ENCODE data around the gene MAPK1. TPM values are rescaled to one million over a fixed set of nuclear protein-coding genes. Genes with fewer than 3 reads are reported as not detected.
"Not testable (repeated sequence)": the region's sequence is repeated elsewhere in the genome, so short reads cannot be mapped to it uniquely, and the experiment has no call there.

MAPK1 gene
- 100 to 1,000 TPM in 10 of 12 donors, 10 to 100 TPM in 1, not detected in 1; 94.7 to 154 (median 145) TPM for polyA plus RNA-seq (ENCODE audit: insufficient read length in 12 of 12)
- long read RNA-seq, donor 1, full-length matches to known transcripts = 15 of 114 reads
- long read RNA-seq, donor 1, partial matches to known transcripts = 99 of 114 reads
- long read RNA-seq, donor 1, other reads (novel, unspliced or antisense) = 0 of 114 reads
- long read RNA-seq, donor 2, full-length matches to known transcripts = 43 of 65 reads
- long read RNA-seq, donor 2, partial matches to known transcripts = 22 of 65 reads
- long read RNA-seq, donor 2, other reads (novel, unspliced or antisense) = 0 of 65 reads
- long read RNA-seq, donor 3, full-length matches to known transcripts = 20 of 20 reads
- long read RNA-seq, donor 3, partial matches to known transcripts = 0 of 20 reads
- long read RNA-seq, donor 3, other reads (novel, unspliced or antisense) = 0 of 20 reads
- long read RNA-seq, donor 4, full-length matches to known transcripts = 11 of 11 reads
- long read RNA-seq, donor 4, partial matches to known transcripts = 0 of 11 reads
- long read RNA-seq, donor 4, other reads (novel, unspliced or antisense) = 0 of 11 reads
- long read RNA-seq, donor 5, full-length matches to known transcripts = 40 of 47 reads
- long read RNA-seq, donor 5, partial matches to known transcripts = 7 of 47 reads
- long read RNA-seq, donor 5, other reads (novel, unspliced or antisense) = 0 of 47 reads
- long read RNA-seq, donor 6, full-length matches to known transcripts = 23 of 23 reads
- long read RNA-seq, donor 6, partial matches to known transcripts = 0 of 23 reads
- long read RNA-seq, donor 6, other reads (novel, unspliced or antisense) = 0 of 23 reads
- long read RNA-seq, donor 7, full-length matches to known transcripts = 17 of 27 reads
- long read RNA-seq, donor 7, partial matches to known transcripts = 10 of 27 reads
- long read RNA-seq, donor 7, other reads (novel, unspliced or antisense) = 0 of 27 reads
- long read RNA-seq, donor 8, full-length matches to known transcripts = 33 of 45 reads
- long read RNA-seq, donor 8, partial matches to known transcripts = 12 of 45 reads
- long read RNA-seq, donor 8, other reads (novel, unspliced or antisense) = 0 of 45 reads
- long read RNA-seq, donor 9, full-length matches to known transcripts = 8 of 20 reads
- long read RNA-seq, donor 9, partial matches to known transcripts = 12 of 20 reads
- long read RNA-seq, donor 9, other reads (novel, unspliced or antisense) = 0 of 20 reads
- long read RNA-seq, donor 10, full-length matches to known transcripts = 24 of 32 reads
- long read RNA-seq, donor 10, partial matches to known transcripts = 8 of 32 reads
- long read RNA-seq, donor 10, other reads (novel, unspliced or antisense) = 0 of 32 reads
- long read RNA-seq, donor 11, full-length matches to known transcripts = 26 of 44 reads
- long read RNA-seq, donor 11, partial matches to known transcripts = 13 of 44 reads
- long read RNA-seq, donor 11, other reads (novel, unspliced or antisense) = 5 of 44 reads

GRCh38 chr22:21867528-21868266 is at the start of gene MAPK1:
Gene MAPK1 (minus strand): TSS chr22:21867645. CDS start chr22:21867440, 205 bp downstream.
- DNase-seq = peak; percentile 90

GRCh38 chr22:21916309-21916918 is 49.0 kb upstream of the MAPK1 start:
- no peak for DNase-seq

- no peak for DNase-seq
Observed at GRCh38 chr22:21915624-21916308, 48.3 kb upstream of the MAPK1 start.

GRCh38 chr22:21914033-21914642 is 46.7 kb upstream of the MAPK1 start:
- DNase-seq = not testable (repeated sequence)

GRCh38 chr22:21910367-21910766 is 42.9 kb upstream of the MAPK1 start:
- not testable (repeated sequence) for DNase-seq

GRCh38 chr22:21909871-21910270 is 42.4 kb upstream of the MAPK1 start:
- no peak for DNase-seq

- DNase-seq = no peak
Observed at GRCh38 chr22:21907638-21908522, 40.4 kb upstream of the MAPK1 start.

GRCh38 chr22:21905234-21905633 is 37.8 kb upstream of the MAPK1 start:
- not testable (repeated sequence) for DNase-seq

- DNase-seq = no peak
Observed at GRCh38 chr22:21904250-21904789, 36.9 kb upstream of the MAPK1 start.

- no peak for DNase-seq
Observed at GRCh38 chr22:21903283-21903682, 35.8 kb upstream of the MAPK1 start.

- DNase-seq = no peak
Observed at GRCh38 chr22:21902296-21903087, 35.0 kb upstream of the MAPK1 start.

GRCh38 chr22:21898354-21898896 is 31.0 kb upstream of the MAPK1 start:
- DNase-seq = no peak

GRCh38 chr22:21896951-21897513 is 29.6 kb upstream of the MAPK1 start:
- DNase-seq = no peak

- DNase-seq = not testable (repeated sequence)
Observed at GRCh38 chr22:21896275-21896674, 28.8 kb upstream of the MAPK1 start.

- DNase-seq = no peak
Observed at GRCh38 chr22:21894799-21895198, 27.4 kb upstream of the MAPK1 start.
